H9 (cell line): ENCODE results near the gene BCAS3. TPM values are rescaled to one million over a fixed set of nuclear protein-coding genes. Genes with fewer than 3 reads are reported as not detected.

ENCODE experiments used
- DNase-seq: peaks from one replicate; pipeline ENCODE4 v3.0.0-alpha.2; 2017
- H2AFZ ChIP-seq: one replicate; pipeline ENCODE4 v1.6.1; 2013; ENCODE audit warnings: mild to moderate bottlenecking, low read length, control low read depth, moderate library complexity
- H2AK5ac ChIP-seq: 2 replicates; pipeline ENCODE4 v1.6.1; 2013; ENCODE audit warnings: low read length, control low read depth, mixed read lengths; ENCODE audit not compliant: insufficient read length
- H2BK120ac ChIP-seq: one replicate; pipeline ENCODE4 v1.6.1; 2013; ENCODE audit warnings: low read depth, mild to moderate bottlenecking, low read length, control low read depth, inconsistent platforms; ENCODE audit not compliant: poor library complexity, severe bottlenecking
- H2BK12ac ChIP-seq: 2 replicates; pipeline ENCODE4 v1.6.1; 2013; ENCODE audit warnings: low read length, control low read depth, mixed read lengths, low read depth; ENCODE audit not compliant: insufficient read length
- H2BK15ac ChIP-seq: 2 replicates; pipeline ENCODE4 v1.6.1; 2013; ENCODE audit warnings: low read depth, low read length, control low read depth
- H2BK20ac ChIP-seq: one replicate; pipeline ENCODE4 v1.6.1; 2013; ENCODE audit warnings: low read depth, mild to moderate bottlenecking, low read length, control low read depth, inconsistent platforms; ENCODE audit not compliant: poor library complexity, severe bottlenecking
- H2BK5ac ChIP-seq: 2 replicates; pipeline ENCODE4 v1.6.1; 2013; ENCODE audit warnings: low read length, control low read depth, mixed read lengths; ENCODE audit not compliant: insufficient read length
- H3K14ac ChIP-seq: 2 replicates; pipeline ENCODE4 v1.6.1; 2013; ENCODE audit warnings: low read length, control low read depth; ENCODE audit not compliant: insufficient read depth
- H3K18ac ChIP-seq: 2 replicates; pipeline ENCODE4 v1.6.1; 2013; ENCODE audit warnings: low read depth, mild to moderate bottlenecking, mixed read lengths, low read length, control low read depth; ENCODE audit not compliant: insufficient read length
- H3K23ac ChIP-seq: 2 replicates; pipeline ENCODE4 v1.6.1; 2013; ENCODE audit warnings: low read length, control low read depth, mixed read lengths, low read depth; ENCODE audit not compliant: insufficient read length
- H3K23me2 ChIP-seq: 2 replicates; pipeline ENCODE4 v1.6.1; 2013; ENCODE audit warnings: low read depth, mild to moderate bottlenecking, mixed read lengths, low read length, control low read depth; ENCODE audit not compliant: insufficient read length, poor library complexity, severe bottlenecking
- H3K27ac ChIP-seq: 2 replicates; pipeline ENCODE4 v1.5.1; 2013; ENCODE audit warnings: low read length, control low read depth, mixed read lengths, low read depth; ENCODE audit not compliant: insufficient read length
- H3K27me3 ChIP-seq: 2 replicates; pipeline ENCODE4 v1.6.1; 2013; ENCODE audit warnings: low read length, control low read depth, inconsistent platforms; ENCODE audit not compliant: insufficient read depth
- H3K4ac ChIP-seq: 2 replicates; pipeline ENCODE4 v1.6.1; 2013; ENCODE audit warnings: low read depth, mild to moderate bottlenecking, control low read depth, inconsistent platforms, low read length, moderate library complexity
- H3K4me1 ChIP-seq: 2 replicates; pipeline ENCODE4 v1.6.1; 2013; ENCODE audit warnings: low read length, control low read depth, inconsistent platforms; ENCODE audit not compliant: insufficient read depth
- H3K4me2 ChIP-seq: 2 replicates; pipeline ENCODE4 v1.6.1; 2013; ENCODE audit warnings: low read length, control low read depth, mixed read lengths; ENCODE audit not compliant: insufficient read length, insufficient read depth
- H3K56ac ChIP-seq: 2 replicates; pipeline ENCODE4 v1.6.1; 2013; ENCODE audit warnings: low read depth, mild to moderate bottlenecking, mixed read lengths, low read length, control low read depth; ENCODE audit not compliant: insufficient read length
- H3K79me1 ChIP-seq: 2 replicates; pipeline ENCODE4 v1.6.1; 2013; ENCODE audit warnings: low read depth, mild to moderate bottlenecking, moderate library complexity, low read length, control low read depth, inconsistent platforms; ENCODE audit not compliant: insufficient read depth, poor library complexity, severe bottlenecking
- H3K79me2 ChIP-seq: 2 replicates; pipeline ENCODE4 v1.6.1; 2013; ENCODE audit warnings: low read length, control low read depth, inconsistent platforms; ENCODE audit not compliant: insufficient read depth
- H3K9ac ChIP-seq: 2 replicates; pipeline ENCODE4 v1.6.1; 2013; ENCODE audit warnings: low read length, control low read depth, mixed read lengths; ENCODE audit not compliant: insufficient read length; ENCODE audit errors: extremely low read depth
- H3K9me3 ChIP-seq: one replicate; pipeline ENCODE4 v1.6.1; 2013; ENCODE audit warnings: low read depth, low read length, inconsistent platforms; ENCODE audit not compliant: control insufficient read depth
- H3T11ph ChIP-seq: one replicate; pipeline ENCODE4 v1.6.1; 2013; ENCODE audit warnings: mild to moderate bottlenecking, low read length, control low read depth, inconsistent platforms
- H4K20me1 ChIP-seq: one replicate; pipeline ENCODE4 v1.6.1; 2013; ENCODE audit not compliant: control insufficient read depth, insufficient read length, insufficient read depth
- H4K5ac ChIP-seq: 2 replicates; pipeline ENCODE4 v1.6.1; 2013; ENCODE audit warnings: low read depth, mild to moderate bottlenecking, mixed read lengths, low read length, control low read depth; ENCODE audit not compliant: insufficient read length
- H4K8ac ChIP-seq: replicated peaks from 2 replicates; pipeline ENCODE4 v1.6.1; 2013; ENCODE audit warnings: low read length, control low read depth, mixed read lengths, low read depth; ENCODE audit not compliant: insufficient read length
- H4K91ac ChIP-seq: 2 replicates; pipeline ENCODE4 v1.6.1; 2013; ENCODE audit warnings: low read depth, mild to moderate bottlenecking, moderate library complexity, mixed read lengths, low read length, control low read depth; ENCODE audit not compliant: insufficient read length
- H3K27ac Mint-ChIP-seq, 3 experiments: 2 replicates in 2 of 3; 3 replicates in 1 of 3; pipeline ENCODE4 v1.8.0; 2020 to 2021; ENCODE audit warnings: mixed read lengths in 3 of 3, mild to moderate bottlenecking in 1 of 3, moderate library complexity in 1 of 3
- H3K27me3 Mint-ChIP-seq: 2 replicates; pipeline ENCODE4 v1.8.0; 2021; ENCODE audit warnings: low read depth, mild to moderate bottlenecking, moderate library complexity, mixed read lengths
- H3K36me3 Mint-ChIP-seq, 3 experiments: 2 replicates in 2 of 3; 3 replicates in 1 of 3; pipeline ENCODE4 v1.8.0; 2020 to 2021; ENCODE audit warnings: low read depth in 3 of 3, mixed read lengths in 3 of 3; ENCODE audit not compliant: insufficient read depth in 1 of 3
- H3K4me1 Mint-ChIP-seq, 2 experiments: 2 replicates each; pipeline ENCODE4 v1.8.0; 2020; ENCODE audit warnings: mixed read lengths in 2 of 2
- H3K4me3 Mint-ChIP-seq, 2 experiments: 2 replicates in 1 of 2; 3 replicates in 1 of 2; pipeline ENCODE4 v1.8.0; 2020 to 2021; ENCODE audit warnings: mild to moderate bottlenecking in 2 of 2, mixed read lengths in 2 of 2, moderate library complexity in 1 of 2
- H3K9me3 Mint-ChIP-seq, 2 experiments: 2 replicates in 1 of 2; 3 replicates in 1 of 2; pipeline ENCODE4 v1.8.0; 2020; ENCODE audit warnings: mild to moderate bottlenecking in 2 of 2, mixed read lengths in 2 of 2, moderate library complexity in 1 of 2
- CTCF ChIP-seq: fragments of 200-600 bp; sonication (generic); conservative IDR thresholded peaks from 3 replicates; pipeline ENCODE4 v1.8.0; 2021; ENCODE audit warnings: antibody characterized with exemption, mild to moderate bottlenecking
- WGBS: extraction: QIAGEN DNeasy Blood & Tissue Kit; methylation state at CpG from one replicate; pipeline ENCODE4 v1.1.7; 2013; ENCODE audit warnings: missing lambda C conversion rate, low lambda C conversion rate, mixed read lengths; ENCODE audit not compliant: insufficient read length; ENCODE audit errors: extremely low coverage; 5-methylcytosine and 5-hydroxymethylcytosine counted together
- total RNA-seq: library from RNA; stranded (reverse); gene quantifications from 2 replicates; pipeline ENCODE4 v1.2.1, GENCODE V29; 2021

Gene BCAS3
- total RNA-seq, 1 experiment from 2014 or later = 22.4 TPM

GRCh38 chr17:60749050-60749449 lies 71.4 kb downstream of the BCAS3 start:
- Histone ChIP-seq H3K79me2 (no peaks in the 10 kb centered on the region), H2BK5ac (no peak overlapping the region), H3K4me2 (no peak overlapping the region), H4K20me1 (no peaks in the 10 kb centered on the region), H4K91ac (no peak overlapping the region), H3K23ac (no peak overlapping the region), H3T11ph (no peak overlapping the region), H2BK20ac (no peak overlapping the region), H3K27ac (no peak overlapping the region), H3K4ac (no peak overlapping the region), H4K8ac (no peak overlapping the region), H2BK12ac (no peak overlapping the region), H4K5ac (no peak overlapping the region), H2BK15ac (no peak overlapping the region), H3K27me3 (no peaks in the 10 kb centered on the region), H2AK5ac (no peak overlapping the region), H2BK120ac (no peak overlapping the region), H3K9me3 (no peaks in the 10 kb centered on the region), H2AFZ (no peak overlapping the region), H3K14ac (no peak overlapping the region), H3K18ac (no peak overlapping the region), H3K23me2 (no peaks in the 10 kb centered on the region), H3K4me1 (no peaks in the 10 kb centered on the region), H3K9ac (no peak overlapping the region), H3K56ac (no peak overlapping the region), H3K79me1 (no peaks in the 10 kb centered on the region)
- Mint-ChIP-seq H3K4me1 (peaks cover 29 to 33% of the 10 kb centered on the region in 2 experiments), H3K36me3 (peaks cover 3 to 6% (median 3%) of the 10 kb centered on the region in 3 experiments; a peak in 4 of 7 replicates), H3K4me3 (no peak overlapping the region), H3K27me3 (no peaks in the 10 kb centered on the region), H3K9me3 (peaks cover 0 to 6% of the 10 kb centered on the region in 2 experiments; a peak in 3 of 5 replicates), H3K27ac (peak overlapping the region in 1 of 3 experiments; percentile 46; a peak in 2 of 7 replicates)
- no peak for TF ChIP-seq CTCF
- no peak for DNase-seq
- WGBS = no CpG with 5 or more reads among the region's 4 CpGs
